ENCODE results near the gene CNOT2.
A peak's percentile ranks its signal among the peaks of the same experiment; 100 is the strongest.

CNOT2 gene

GRCh38 chr12:70242695-70243509, at the start of gene CNOT2:
Gene CNOT2, plus strand, starts transcription at chr12:70243433. Its CDS starts 34,794 bp downstream, at chr12:70278227.
- peak; percentile 91 for DNase-seq

GRCh38 chr12:70194076-70194475, 49.2 kb upstream of the CNOT2 start:
- no peaks in the 10 kb centered on the region for H3K27me3 ChIP-seq (ENCODE audit: insufficient read depth, low read depth, severe bottlenecking)
- no peak overlapping the region for H3K4me3 ChIP-seq (ENCODE audit: low read depth, low read length)
- no peaks in the 10 kb centered on the region for H3K36me3 ChIP-seq
- H3K27ac ChIP-seq: no peak overlapping the region
- no peaks in the 10 kb centered on the region for H3K9me3 ChIP-seq (ENCODE audit: severe bottlenecking)
- TF ChIP-seq CTCF (IDR thresholded peaks at IDR 0.05; ENCODE audit: low read depth, low read length): no peak
- DNase-seq: no peak

More at GRCh38 chr12:70242695-70243509, at the start of gene CNOT2:
- H3K36me3 ChIP-seq: peaks cover 49% of the 10 kb centered on the region
- peak within 1 kb of the TSS; percentile 99 for H3K27ac ChIP-seq
- no peaks in the 10 kb centered on the region for H3K9me3 ChIP-seq (ENCODE audit: severe bottlenecking)
- TF ChIP-seq CTCF (IDR thresholded peaks at IDR 0.05; ENCODE audit: low read depth, low read length): no peak
- H3K4me3 ChIP-seq (ENCODE audit: low read depth, low read length): peak within 1 kb of the TSS; percentile 98
- no peaks in the 10 kb centered on the region for H3K27me3 ChIP-seq (ENCODE audit: insufficient read depth, low read depth, severe bottlenecking)

- H3K27me3 ChIP-seq (ENCODE audit: insufficient read depth, low read depth, severe bottlenecking): no peaks in the 10 kb centered on the region
- DNase-seq: peak; percentile 44
- no peaks in the 10 kb centered on the region for H3K9me3 ChIP-seq (ENCODE audit: severe bottlenecking)
- peak overlapping the region; percentile 65 for H3K27ac ChIP-seq
- no peaks in the 10 kb centered on the region for H3K36me3 ChIP-seq
- TF ChIP-seq CTCF (IDR thresholded peaks at IDR 0.05; ENCODE audit: low read depth, low read length): no peak
- H3K4me3 ChIP-seq (ENCODE audit: low read depth, low read length): peak overlapping the region; percentile 38
Measured at GRCh38 chr12:70196811-70197281, 46.4 kb upstream of the CNOT2 start.

- no peak for TF ChIP-seq CTCF (IDR thresholded peaks at IDR 0.05; ENCODE audit: low read depth, low read length)
- DNase-seq: no peak
- peak overlapping the region; percentile 65 for H3K27ac ChIP-seq
Measured at GRCh38 chr12:70197345-70197744, 45.9 kb upstream of the CNOT2 start.

GRCh38 chr12:70213707-70214106, 29.5 kb upstream of the CNOT2 start:
- no peak for TF ChIP-seq CTCF (IDR thresholded peaks at IDR 0.05; ENCODE audit: low read depth, low read length)
- Histone ChIP-seq H3K4me3 (ENCODE audit: low read depth, low read length) (no peak overlapping the region), H3K36me3 (no peaks in the 10 kb centered on the region; the same call in 1 of the 2 replicates), H3K27ac (no peak overlapping the region), H3K9me3 (ENCODE audit: severe bottlenecking) (peaks cover 6% of the 10 kb centered on the region), H3K27me3 (ENCODE audit: insufficient read depth, low read depth, severe bottlenecking) (no peaks in the 10 kb centered on the region)
- no peak for DNase-seq

More at GRCh38 chr12:70197345-70197744, 45.9 kb upstream of the CNOT2 start:
- H3K9me3 ChIP-seq (ENCODE audit: severe bottlenecking): no peaks in the 10 kb centered on the region
- peak overlapping the region; percentile 38 for H3K4me3 ChIP-seq (ENCODE audit: low read depth, low read length)
- H3K27me3 ChIP-seq (ENCODE audit: insufficient read depth, low read depth, severe bottlenecking): no peaks in the 10 kb centered on the region
- H3K36me3 ChIP-seq: no peaks in the 10 kb centered on the region
